Tibial nerve (tissue), 4 donors: ENCODE data around the gene ANGPTL4.
"Not testable (repeated sequence)": the region's sequence is repeated elsewhere in the genome, so short reads cannot be mapped to it uniquely, and the experiment has no call there.

Experiments
- EP300 ChIP-seq, 2 donors: sonication (generic); formaldehyde crosslinking; IDR thresholded peaks; one replicate each; pipeline ENCODE4 v1.6.1; 2017; ENCODE audit warnings: antibody characterized with exemption in 2 of 2, mild to moderate bottlenecking in 1 of 2
- POLR2A ChIP-seq, 2 donors: fragments of 450-650 bp; IDR thresholded peaks; one replicate each; pipeline ENCODE4 v1.6.1; 2017; ENCODE audit warnings: antibody characterized with exemption in 2 of 2, mild to moderate bottlenecking in 2 of 2, moderate library complexity in 2 of 2
- TF ChIP-seq, protein P1 (sequence below), 5 experiments: fragments of 200-600 bp in 3 of 5; fragments of 450-650 bp in 2 of 5; sonication (generic) in 3 of 5; IDR thresholded peaks; one replicate each; pipeline ENCODE4 v1.5.1; 2016 to 2019; ENCODE audit warnings: antibody characterized with exemption in 5 of 5, mild to moderate bottlenecking in 3 of 5, moderate library complexity in 2 of 5

DNA sequence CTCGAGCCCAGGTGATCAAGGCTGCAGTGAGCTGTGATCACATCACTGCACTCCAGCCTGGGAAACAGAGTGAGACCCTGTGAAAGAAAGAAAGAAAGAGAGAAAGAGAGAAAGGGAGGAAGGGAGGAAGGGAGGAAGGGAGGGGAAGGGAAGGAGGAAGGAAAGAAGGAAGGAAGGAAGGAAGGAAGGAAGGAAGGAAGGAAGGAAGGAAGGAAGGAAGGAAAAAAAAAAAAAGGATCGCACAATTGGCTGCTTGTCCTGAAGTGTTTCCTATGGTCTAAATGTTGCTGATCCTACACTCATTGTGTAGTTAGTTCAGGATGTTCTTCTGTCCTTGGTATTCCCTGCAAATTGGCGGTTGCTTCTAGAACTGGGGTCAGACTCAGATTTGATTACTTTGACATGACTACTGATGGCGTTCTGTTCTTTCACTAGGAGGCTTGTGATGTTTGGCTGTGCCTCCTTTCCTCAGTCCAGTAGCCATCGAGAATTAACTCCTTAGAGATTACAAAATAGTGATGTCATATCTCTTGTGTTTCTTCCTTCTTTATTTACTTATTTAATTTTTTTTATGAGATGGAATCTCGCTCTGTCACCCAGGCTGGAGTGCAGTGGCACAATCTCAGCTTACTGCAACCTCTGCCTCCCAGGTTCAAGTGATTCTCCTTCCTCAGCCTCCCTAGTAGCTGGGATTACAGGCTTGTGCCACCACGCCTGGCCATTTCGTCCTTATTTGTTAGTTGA lies 14.2 kb upstream of the ANGPTL4 start:
- TF ChIP-seq, protein P1, sequence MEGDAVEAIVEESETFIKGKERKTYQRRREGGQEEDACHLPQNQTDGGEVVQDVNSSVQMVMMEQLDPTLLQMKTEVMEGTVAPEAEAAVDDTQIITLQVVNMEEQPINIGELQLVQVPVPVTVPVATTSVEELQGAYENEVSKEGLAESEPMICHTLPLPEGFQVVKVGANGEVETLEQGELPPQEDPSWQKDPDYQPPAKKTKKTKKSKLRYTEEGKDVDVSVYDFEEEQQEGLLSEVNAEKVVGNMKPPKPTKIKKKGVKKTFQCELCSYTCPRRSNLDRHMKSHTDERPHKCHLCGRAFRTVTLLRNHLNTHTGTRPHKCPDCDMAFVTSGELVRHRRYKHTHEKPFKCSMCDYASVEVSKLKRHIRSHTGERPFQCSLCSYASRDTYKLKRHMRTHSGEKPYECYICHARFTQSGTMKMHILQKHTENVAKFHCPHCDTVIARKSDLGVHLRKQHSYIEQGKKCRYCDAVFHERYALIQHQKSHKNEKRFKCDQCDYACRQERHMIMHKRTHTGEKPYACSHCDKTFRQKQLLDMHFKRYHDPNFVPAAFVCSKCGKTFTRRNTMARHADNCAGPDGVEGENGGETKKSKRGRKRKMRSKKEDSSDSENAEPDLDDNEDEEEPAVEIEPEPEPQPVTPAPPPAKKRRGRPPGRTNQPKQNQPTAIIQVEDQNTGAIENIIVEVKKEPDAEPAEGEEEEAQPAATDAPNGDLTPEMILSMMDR (IDR thresholded peaks at IDR 0.05): not testable (repeated sequence)
- not testable (repeated sequence) for TF ChIP-seq POLR2A, EP300 (IDR thresholded peaks at IDR 0.05)
